Hepatocyte (in vitro differentiated cells): ENCODE data around the gene CRYGA. TPM values are rescaled to one million over a fixed set of nuclear protein-coding genes. Genes with fewer than 3 reads are reported as not detected.
A peak's percentile ranks its signal among the peaks of the same experiment; 100 is the strongest.
"Not testable (repeated sequence)": the region's sequence is repeated elsewhere in the genome, so short reads cannot be mapped to it uniquely, and the experiment has no call there.

Experiments used
- DNase-seq: peaks from one replicate; pipeline ENCODE4 v3.0.0-alpha.2; 2016; ENCODE audit warnings: low spot score
- H2AFZ ChIP-seq: fragments of 200-600 bp; sonication (generic); 2 replicates; pipeline ENCODE4 v1.6.0; 2016; ENCODE audit warnings: antibody characterized with exemption, mild to moderate bottlenecking
- H3K27ac ChIP-seq: fragments of 200-600 bp; sonication (generic); 2 replicates; pipeline ENCODE4 v1.5.1; 2016; ENCODE audit warnings: mild to moderate bottlenecking
- H3K27me3 ChIP-seq: fragments of 200-600 bp; sonication (generic); 2 replicates; pipeline ENCODE4 v1.6.1; 2016
- H3K36me3 ChIP-seq: fragments of 200-600 bp; sonication (generic); replicated peaks from 2 replicates; pipeline ENCODE4 v1.5.1; 2016; ENCODE audit warnings: low read depth; ENCODE audit not compliant: insufficient read depth
- H3K4me1 ChIP-seq: fragments of 200-600 bp; sonication (generic); 2 replicates; pipeline ENCODE4 v1.5.1; 2016; ENCODE audit warnings: mild to moderate bottlenecking, moderate library complexity; ENCODE audit not compliant: insufficient read depth
- H3K4me2 ChIP-seq: fragments of 200-600 bp; sonication (generic); 2 replicates; pipeline ENCODE4 v1.6.0; 2016
- H3K4me3 ChIP-seq: fragments of 200-600 bp; sonication (generic); 2 replicates; pipeline ENCODE4 v1.5.1; 2016; ENCODE audit warnings: mild to moderate bottlenecking
- H3K79me2 ChIP-seq: fragments of 200-600 bp; sonication (generic); 2 replicates; pipeline ENCODE4 v1.6.0; 2017; ENCODE audit warnings: mild to moderate bottlenecking
- H3K9me2 ChIP-seq: fragments of 200-600 bp; sonication (generic); replicated peaks from 2 replicates; pipeline ENCODE4 v1.6.0; 2017; ENCODE audit warnings: mild to moderate bottlenecking; ENCODE audit not compliant: insufficient read depth
- H3K9me3 ChIP-seq: fragments of 200-600 bp; sonication (generic); 2 replicates; pipeline ENCODE4 v1.5.1; 2016; ENCODE audit warnings: low read depth, mild to moderate bottlenecking
- H4K20me1 ChIP-seq: fragments of 200-600 bp; sonication (generic); 2 replicates; pipeline ENCODE4 v1.6.0; 2016; ENCODE audit warnings: mild to moderate bottlenecking; ENCODE audit not compliant: insufficient read depth, poor library complexity, severe bottlenecking
- EZH2 ChIP-seq: fragments of 200-600 bp; sonication (generic); IDR thresholded peaks from 2 replicates; pipeline ENCODE4 v1.6.1; 2016; ENCODE audit warnings: antibody characterized with exemption, mild to moderate bottlenecking, borderline replicate concordance
- EZH2phosphoT487 ChIP-seq: fragments of 200-600 bp; sonication (generic); IDR thresholded peaks from one replicate; pipeline ENCODE4 v1.6.1; 2018; ENCODE audit warnings: antibody characterized with exemption, mild to moderate bottlenecking, low read depth, moderate library complexity; ENCODE audit not compliant: unreplicated experiment, severe bottlenecking
- WGBS: methylation state at CpG from one replicate; pipeline ENCODE4 v1.1.6; 2016; ENCODE audit warnings: low lambda C conversion rate; ENCODE audit errors: missing lambda C conversion rate; 5-methylcytosine and 5-hydroxymethylcytosine counted together
- polyA plus RNA-seq: library from polyadenylated mRNA; unstranded; fragments of >200 nt; fragmentation: Nextera tagmentation; extraction: Ambion mirVana; gene quantifications from 2 replicates; pipeline ENCODE4 v1.2.1, GENCODE V29; 2016
- total RNA-seq: library from RNA; depleted of rRNA; stranded (reverse); fragments of >200 nt; gene quantifications from 2 replicates; pipeline ENCODE4 v1.2.3, GENCODE V29; 2014

CRYGA gene
- total and polyA plus RNA-seq, 2 experiments from 2014 or later = not detected

DNA sequence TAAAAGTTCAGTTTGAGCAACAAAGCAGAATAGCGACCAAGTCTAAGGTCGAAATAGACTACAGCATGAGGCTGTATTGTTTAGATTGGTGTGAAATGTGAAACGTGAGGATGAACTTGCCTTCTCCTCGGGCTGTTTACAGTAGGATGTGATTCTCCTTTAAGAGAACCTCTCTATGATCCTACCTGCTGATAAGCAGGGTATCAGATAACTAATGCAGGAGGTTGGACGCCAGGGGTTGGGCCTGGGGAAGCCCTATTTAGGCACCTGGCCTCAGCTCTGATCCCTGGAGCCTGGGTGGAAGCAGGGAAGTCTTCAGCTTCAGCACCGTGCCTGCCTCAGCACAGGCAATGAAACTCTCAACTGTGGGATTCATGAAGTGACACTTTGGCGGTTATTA, 50.4 kb downstream of the CRYGA start:
- H3K27me3 ChIP-seq = no peaks in the 10 kb centered on the region
- H3K79me2 ChIP-seq = no peaks in the 10 kb centered on the region
- peaks cover 12% of the 10 kb centered on the region for H3K4me1 ChIP-seq
- no peak overlapping the region for H3K4me3 ChIP-seq
- WGBS = 15% methylated on average over 7 of the region's 7 CpGs
- H3K9me2 ChIP-seq = no peaks in the 10 kb centered on the region
- peak overlapping the region; percentile 8 for H3K27ac ChIP-seq
- H2AFZ ChIP-seq = peak overlapping the region; percentile 64
- no peaks in the 10 kb centered on the region for H3K9me3 ChIP-seq
- H4K20me1 ChIP-seq = no peaks in the 10 kb centered on the region
- peak overlapping the region; percentile 63 for H3K4me2 ChIP-seq
- DNase-seq = no peak
- TF ChIP-seq EZH2 (no peak), EZH2phosphoT487 (no peak)
- no peaks in the 10 kb centered on the region for H3K36me3 ChIP-seq

- not testable (repeated sequence) for H3K27me3 ChIP-seq, H3K9me3 ChIP-seq, DNase-seq, H3K9me2 ChIP-seq, H3K79me2 ChIP-seq, H4K20me1 ChIP-seq, H3K4me3 ChIP-seq, H3K27ac ChIP-seq, H3K36me3 ChIP-seq
- H3K4me2 ChIP-seq = peak overlapping the region; percentile 63
- peaks cover 12% of the 10 kb centered on the region for H3K4me1 ChIP-seq
- peak overlapping the region; percentile 64 for H2AFZ ChIP-seq
- 57% methylated on average over 33 of the region's 36 CpGs for WGBS
Measured at GRCh38 chr2:208112273-208112745, 51.1 kb downstream of the CRYGA start.

Other genes starting within 250 kb of the CRYGA start
- 11.1 and 14.3 TPM in 2 replicates for gene PLEKHM3, start 138.1 kb downstream of the CRYGA start, total RNA-seq
- gene PLEKHM3, start 138.1 kb downstream of the CRYGA start, polyA plus RNA-seq = 4.2 and 7.2 TPM in 2 replicates
- gene CRYGD, start 39.1 kb downstream of the CRYGA start, total RNA-seq = not detected in 2 replicates
- gene CRYGD, start 39.1 kb downstream of the CRYGA start, polyA plus RNA-seq = 0.47 and 0.85 TPM in 2 replicates
- gene CRYGC, start 33.8 kb downstream of the CRYGA start, total RNA-seq = 1.3 TPM in 1 of 2 replicates, not detected in the other
- gene CRYGC, start 33.8 kb downstream of the CRYGA start, polyA plus RNA-seq = 1.3 TPM in 2 replicates
- gene CRYGB, start 17.4 kb downstream of the CRYGA start, total RNA-seq = not detected in 2 replicates
- gene CRYGB, start 17.4 kb downstream of the CRYGA start, polyA plus RNA-seq = not detected in 2 replicates
- gene C2orf80, start 26.4 kb upstream of the CRYGA start, total RNA-seq = not detected in 2 replicates
- gene C2orf80, start 26.4 kb upstream of the CRYGA start, polyA plus RNA-seq = not detected in 2 replicates
- 404 and 411 TPM in 2 replicates for gene IDH1, start 91.5 kb upstream of the CRYGA start, total RNA-seq
- 235 and 263 TPM in 2 replicates for gene IDH1, start 91.5 kb upstream of the CRYGA start, polyA plus RNA-seq
- 30.3 and 30.7 TPM in 2 replicates for gene PIKFYVE, start 102.7 kb upstream of the CRYGA start, total RNA-seq
- gene PIKFYVE, start 102.7 kb upstream of the CRYGA start, polyA plus RNA-seq = 6.1 and 7.3 TPM in 2 replicates
- not detected in 2 replicates for gene PTH2R, start 243.2 kb upstream of the CRYGA start, total RNA-seq
- 0.30 TPM in 1 of 2 replicates, not detected in the other for gene PTH2R, start 243.2 kb upstream of the CRYGA start, polyA plus RNA-seq